Tibial artery (tissue), 4 donors: ENCODE results near the gene SEC31A.

ENCODE experiments used
- DNase-seq, 2 donors: peaks; one replicate each; pipeline ENCODE4 v3.0.0-alpha.2; 2019
- H3K27ac ChIP-seq, 2 donors: fragments of 200-600 bp; sonication (generic) in 1 of 2; 1 replicate in 1 of 2; 2 replicates in 1 of 2; pipeline ENCODE4 v1.5.1; 2018 to 2019; ENCODE audit warnings: mild to moderate bottlenecking in 1 of 2
- H3K27me3 ChIP-seq, 2 donors: fragments of 200-600 bp; sonication (generic) in 1 of 2; one replicate each; pipeline versions ENCODE4 v1.5.1 to v1.6.0; 2016 to 2019
- H3K36me3 ChIP-seq, 3 donors: fragments of 200-600 bp; sonication (generic) in 2 of 3; one replicate each; pipeline ENCODE4 v1.5.1; 2016 to 2019; ENCODE audit warnings: mild to moderate bottlenecking in 2 of 3
- H3K4me1 ChIP-seq, 4 donors: fragments of 200-600 bp; sonication (generic) in 2 of 4; 1 replicate in 3 of 4; 2 replicates in 1 of 4; pipeline ENCODE4 v1.5.1; 2016 to 2019
- H3K4me3 ChIP-seq, 2 donors: fragments of 200-600 bp; sonication (generic) in 1 of 2; 1 replicate in 1 of 2; 2 replicates in 1 of 2; pipeline ENCODE4 v1.5.1; 2018 to 2019; ENCODE audit warnings: mild to moderate bottlenecking in 2 of 2
- H3K9me3 ChIP-seq, 3 donors: fragments of 200-600 bp; sonication (generic) in 1 of 3; one replicate each; pipeline ENCODE4 v1.5.1; 2016 to 2019
- intact Hi-C: fragments of 100-400 bp; cut with DNase I; formaldehyde crosslinking; loops from one replicate; pipeline ENCODE4 v1.15.0; 2023; ENCODE audit warnings: low total_unique reads
- TF ChIP-seq, protein P1 (sequence below), 2 experiments: fragments of 200-600 bp in 1 of 2; fragments of 450-650 bp in 1 of 2; IDR thresholded peaks; one replicate each; pipeline ENCODE4 v1.5.1; 2017 to 2019; ENCODE audit warnings: antibody characterized with exemption in 2 of 2, mild to moderate bottlenecking in 1 of 2, moderate library complexity in 1 of 2

The SEC31A gene

DNA sequence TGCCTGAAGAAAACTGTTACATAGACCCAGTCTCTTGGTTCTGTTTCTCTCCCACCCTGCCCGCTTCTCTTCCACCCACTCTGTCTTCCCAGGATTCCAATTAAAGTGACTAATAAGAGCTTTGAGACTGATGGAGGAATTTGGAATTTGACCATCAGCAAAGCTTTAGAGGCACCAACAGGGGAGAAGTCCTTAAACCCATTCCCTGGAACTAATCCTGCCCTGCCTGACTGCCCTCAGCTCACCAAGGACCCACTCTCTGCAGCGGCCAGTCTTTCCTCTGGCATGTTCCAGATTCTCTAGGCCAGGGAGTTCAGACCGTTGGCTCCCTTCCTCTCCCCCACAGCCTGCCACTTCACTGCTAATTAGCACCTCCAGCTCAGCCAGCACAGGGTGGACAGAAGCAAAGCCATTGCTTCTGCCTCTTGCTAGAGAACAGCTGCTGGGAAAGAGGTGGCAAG lies 116.2 kb downstream of the SEC31A start:
- Histone ChIP-seq H3K4me1 (no peaks in the 10 kb centered on the region), H3K27me3 (no peaks in the 10 kb centered on the region), H3K27ac (no peak overlapping the region), H3K4me3 (no peak overlapping the region), H3K36me3 (no peaks in the 10 kb centered on the region), H3K9me3 (no peaks in the 10 kb centered on the region)
- DNase-seq: no peak
- TF ChIP-seq, protein P1, sequence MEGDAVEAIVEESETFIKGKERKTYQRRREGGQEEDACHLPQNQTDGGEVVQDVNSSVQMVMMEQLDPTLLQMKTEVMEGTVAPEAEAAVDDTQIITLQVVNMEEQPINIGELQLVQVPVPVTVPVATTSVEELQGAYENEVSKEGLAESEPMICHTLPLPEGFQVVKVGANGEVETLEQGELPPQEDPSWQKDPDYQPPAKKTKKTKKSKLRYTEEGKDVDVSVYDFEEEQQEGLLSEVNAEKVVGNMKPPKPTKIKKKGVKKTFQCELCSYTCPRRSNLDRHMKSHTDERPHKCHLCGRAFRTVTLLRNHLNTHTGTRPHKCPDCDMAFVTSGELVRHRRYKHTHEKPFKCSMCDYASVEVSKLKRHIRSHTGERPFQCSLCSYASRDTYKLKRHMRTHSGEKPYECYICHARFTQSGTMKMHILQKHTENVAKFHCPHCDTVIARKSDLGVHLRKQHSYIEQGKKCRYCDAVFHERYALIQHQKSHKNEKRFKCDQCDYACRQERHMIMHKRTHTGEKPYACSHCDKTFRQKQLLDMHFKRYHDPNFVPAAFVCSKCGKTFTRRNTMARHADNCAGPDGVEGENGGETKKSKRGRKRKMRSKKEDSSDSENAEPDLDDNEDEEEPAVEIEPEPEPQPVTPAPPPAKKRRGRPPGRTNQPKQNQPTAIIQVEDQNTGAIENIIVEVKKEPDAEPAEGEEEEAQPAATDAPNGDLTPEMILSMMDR (IDR thresholded peaks at IDR 0.05): no peak
- intact Hi-C loops: no loop called here

DNA sequence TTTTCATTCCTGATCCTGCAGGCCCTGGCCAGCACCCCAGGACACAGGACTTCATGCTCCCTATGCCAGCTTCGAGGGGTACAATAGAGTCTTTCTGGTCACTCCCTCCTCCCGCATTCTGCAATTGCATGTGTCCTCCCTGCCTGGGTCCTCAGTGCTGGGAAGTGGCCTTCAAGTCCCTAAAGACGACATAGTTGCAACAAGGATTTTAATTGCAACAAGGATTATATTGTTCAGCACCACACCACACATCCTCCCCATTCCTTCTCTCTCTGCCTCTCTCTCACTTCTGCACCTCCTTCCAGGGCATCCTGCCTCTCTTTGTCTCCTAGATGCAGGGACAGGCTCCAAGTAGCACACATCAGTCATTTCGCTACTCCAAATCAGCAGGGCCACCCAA lies 117.9 kb downstream of the SEC31A start:
- Histone ChIP-seq H3K27ac (no peak overlapping the region), H3K4me1 (no peaks in the 10 kb centered on the region), H3K9me3 (no peaks in the 10 kb centered on the region), H3K4me3 (no peak overlapping the region), H3K27me3 (no peaks in the 10 kb centered on the region), H3K36me3 (no peaks in the 10 kb centered on the region)
- TF ChIP-seq, protein P1 (IDR thresholded peaks at IDR 0.05): no peak
- DNase-seq: no peak
- intact Hi-C loops: no loop called here

DNA sequence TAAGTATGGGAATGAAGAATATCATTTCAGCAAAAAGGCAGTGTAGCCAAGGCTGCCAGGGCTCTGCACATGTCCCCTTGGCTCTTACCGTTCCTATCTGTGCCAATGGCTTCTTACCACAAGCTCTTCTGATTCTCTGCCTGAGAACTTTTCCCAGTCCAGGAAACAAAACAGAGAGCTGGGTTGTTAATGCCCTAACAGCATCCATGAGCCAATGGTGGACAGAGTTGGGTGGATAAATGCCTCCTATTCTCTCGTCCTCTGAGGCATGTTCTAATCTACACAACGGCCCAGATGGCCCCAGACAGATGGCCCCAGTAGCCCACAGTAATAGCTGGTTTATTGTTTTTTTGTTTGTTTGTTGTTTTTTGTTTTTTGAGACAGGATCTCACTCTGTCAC lies 120.3 kb downstream of the SEC31A start:
- Histone ChIP-seq H3K4me3 (no peak overlapping the region), H3K27me3 (no peaks in the 10 kb centered on the region), H3K27ac (no peak overlapping the region), H3K4me1 (no peaks in the 10 kb centered on the region), H3K36me3 (no peaks in the 10 kb centered on the region), H3K9me3 (peaks cover 0 to 3% (median 3%) of the 10 kb centered on the region in 3 donors)
- intact Hi-C loops: no loop called here
- TF ChIP-seq, protein P1 (IDR thresholded peaks at IDR 0.05): no peak
- DNase-seq: no peak
